Ectodermal cell (in vitro differentiated cells): ENCODE results near the gene SH3RF1.

ENCODE experiments used
- H3K27ac ChIP-seq: 2 replicates; pipeline ENCODE4 v1.7.0; 2013; ENCODE audit warnings: mild to moderate bottlenecking, low read depth, low read length; ENCODE audit not compliant: insufficient read depth, poor library complexity, severe bottlenecking
- H3K27me3 ChIP-seq: 2 replicates; pipeline ENCODE4 v1.7.0; 2013; ENCODE audit warnings: mild to moderate bottlenecking, low read length; ENCODE audit not compliant: insufficient read depth, control insufficient read depth, poor library complexity, severe bottlenecking
- H3K36me3 ChIP-seq: one replicate; pipeline ENCODE4 v1.7.0; 2013; ENCODE audit warnings: low read length; ENCODE audit not compliant: control insufficient read depth, insufficient read depth
- H3K4me1 ChIP-seq: one replicate; pipeline ENCODE4 v1.7.0; 2013; ENCODE audit warnings: low read length; ENCODE audit not compliant: control insufficient read depth, insufficient read depth
- H3K4me3 ChIP-seq: 2 replicates; pipeline ENCODE4 v1.7.0; 2013; ENCODE audit warnings: low read depth, low read length, control low read depth; ENCODE audit not compliant: insufficient read depth
- H3K9me3 ChIP-seq: 2 replicates; pipeline ENCODE4 v1.7.0; 2013; ENCODE audit warnings: mild to moderate bottlenecking, low read length, moderate library complexity; ENCODE audit not compliant: control insufficient read depth
- WGBS, 2 experiments: methylation state at CpG; one replicate each; pipeline ENCODE4 v1.1.7; 2013; ENCODE audit warnings: missing lambda C conversion rate in 2 of 2; 5-methylcytosine and 5-hydroxymethylcytosine counted together

Gene SH3RF1

DNA sequence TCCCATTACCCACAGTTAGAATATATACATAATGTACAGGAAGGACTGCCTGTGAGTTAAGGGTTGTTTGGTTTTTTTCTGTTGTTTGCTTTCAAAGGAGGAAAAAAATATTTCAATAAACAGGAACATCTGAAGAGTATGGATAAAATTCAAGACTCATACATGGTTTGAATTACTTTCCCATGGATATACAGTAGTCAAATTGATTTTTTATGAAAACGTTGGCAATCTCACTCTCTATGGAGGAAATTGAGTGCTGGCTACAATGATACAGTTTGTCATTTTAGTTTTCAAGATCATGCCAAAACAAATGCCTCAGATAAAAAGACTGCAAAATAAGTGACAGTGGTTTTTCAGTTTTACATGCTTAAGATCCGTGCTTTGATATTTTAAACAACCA lies 116.6 kb downstream of the SH3RF1 start:
- Histone ChIP-seq H3K4me3 (no peak overlapping the region), H3K4me1 (no peaks in the 10 kb centered on the region), H3K36me3 (no peaks in the 10 kb centered on the region), H3K27me3 (no peaks in the 10 kb centered on the region), H3K27ac (no peak overlapping the region), H3K9me3 (no peaks in the 10 kb centered on the region)
- WGBS, 2 experiments, result 98 to 99% methylated on average over 2 of the region's 2 CpGs

DNA sequence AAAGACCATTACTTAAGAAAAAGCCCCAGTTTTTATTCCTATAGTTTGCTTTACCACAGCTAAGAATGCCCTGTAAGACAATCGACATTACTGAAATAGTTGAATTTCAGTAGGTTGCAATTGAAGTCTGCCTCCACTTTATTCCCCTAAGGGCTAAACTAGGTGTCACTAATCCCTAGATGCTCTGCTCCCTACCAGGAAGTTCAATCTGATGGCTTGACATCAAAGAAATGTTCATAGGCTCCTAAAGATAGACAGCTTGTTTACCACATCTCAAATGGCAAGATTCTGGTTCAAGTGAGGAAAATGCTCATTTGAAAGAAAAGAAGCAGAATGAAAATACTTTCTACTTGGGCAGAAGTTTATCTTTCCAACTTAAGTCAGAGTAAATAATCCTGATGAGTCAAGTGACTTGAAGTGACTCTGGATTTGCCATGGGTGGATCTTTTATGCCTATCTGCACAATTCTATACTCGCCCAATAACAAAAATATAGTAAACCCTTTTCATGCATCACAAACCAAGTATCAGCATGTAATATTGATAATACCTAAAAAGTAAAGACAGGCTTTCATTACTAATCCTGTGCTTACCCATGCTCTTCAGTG lies 117.2 kb downstream of the SH3RF1 start:
- no peak overlapping the region for H3K4me3 ChIP-seq
- H3K36me3 ChIP-seq, result no peaks in the 10 kb centered on the region

DNA sequence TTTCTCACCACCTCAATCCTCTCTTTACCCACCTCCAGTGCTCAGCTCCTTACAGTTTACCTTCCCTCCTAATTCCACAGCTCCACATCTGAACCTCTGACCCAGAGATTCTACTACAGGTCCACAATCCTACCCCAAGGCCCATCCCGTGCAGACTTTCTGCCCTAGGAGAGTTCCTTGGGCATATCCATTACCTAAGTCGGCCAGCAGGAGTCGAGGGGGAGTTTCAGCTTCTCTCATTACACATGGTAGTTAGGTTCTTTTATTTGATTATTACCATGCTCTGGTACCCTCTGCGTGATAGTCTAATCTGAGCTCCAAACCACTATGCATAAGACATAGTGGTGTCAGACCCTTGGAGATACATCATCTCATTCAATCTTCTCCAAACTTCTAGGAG lies 117.9 kb downstream of the SH3RF1 start:
- Histone ChIP-seq H3K9me3 (no peaks in the 10 kb centered on the region), H3K27me3 (no peaks in the 10 kb centered on the region), H3K27ac (no peak overlapping the region), H3K36me3 (no peaks in the 10 kb centered on the region), H3K4me1 (no peaks in the 10 kb centered on the region), H3K4me3 (no peak overlapping the region)
- WGBS, 2 experiments, result 96 to 98% methylated on average over 4 of the region's 4 CpGs

More for the DNA sequence above, 117.2 kb downstream of the SH3RF1 start:
- Histone ChIP-seq H3K9me3 (no peaks in the 10 kb centered on the region), H3K27me3 (no peaks in the 10 kb centered on the region), H3K4me1 (no peaks in the 10 kb centered on the region), H3K27ac (no peak overlapping the region)
- WGBS, 2 experiments, result 88 to 91% methylated on average over 2 of the region's 2 CpGs

DNA sequence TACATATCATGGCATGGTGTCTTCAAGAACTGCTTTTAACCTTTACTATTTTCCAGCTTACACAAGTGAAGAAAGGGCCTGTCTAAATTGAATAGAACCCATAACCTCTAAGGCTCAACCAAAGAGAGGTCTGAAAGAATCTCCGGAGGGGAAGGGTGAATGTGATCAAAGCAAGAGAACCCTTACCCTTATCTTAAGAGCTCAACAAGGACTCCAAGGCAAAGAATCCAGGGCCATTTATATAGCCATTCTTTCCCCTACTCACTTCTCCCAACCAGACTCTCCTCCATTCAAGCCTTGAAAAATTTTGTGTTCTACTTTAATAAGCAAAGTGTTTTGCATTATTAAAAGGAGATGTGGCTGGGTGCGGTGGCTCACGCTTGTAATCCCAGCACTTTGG lies 118.7 kb downstream of the SH3RF1 start:
- Histone ChIP-seq H3K27ac (no peak overlapping the region), H3K36me3 (no peaks in the 10 kb centered on the region), H3K4me1 (no peaks in the 10 kb centered on the region), H3K4me3 (no peak overlapping the region), H3K27me3 (no peaks in the 10 kb centered on the region), H3K9me3 (no peaks in the 10 kb centered on the region)
- 89 to 93% methylated on average over 3 of the region's 3 CpGs for WGBS, 2 experiments

DNA sequence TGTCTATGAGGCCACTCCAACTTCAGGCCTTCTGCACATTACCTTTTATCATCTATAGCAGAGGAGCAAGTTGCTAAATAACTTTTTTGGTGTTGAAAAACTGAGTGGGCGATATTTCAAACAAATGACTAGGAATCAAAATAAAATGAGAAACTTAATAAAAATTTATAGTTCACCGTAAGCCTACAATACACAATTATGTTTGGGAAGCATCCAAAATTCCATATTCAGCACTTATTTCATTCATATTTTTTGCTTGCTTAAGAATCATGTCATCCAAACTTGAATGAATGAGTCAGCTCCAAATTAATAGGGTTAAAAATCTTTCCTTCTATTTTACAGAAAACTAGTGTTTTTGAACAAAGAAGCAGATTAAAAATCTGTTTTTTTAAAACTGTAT lies 119.1 kb downstream of the SH3RF1 start:
- 87 to 96% methylated on average over 2 of the region's 2 CpGs for WGBS, 2 experiments
- Histone ChIP-seq H3K27ac (no peak overlapping the region), H3K36me3 (no peaks in the 10 kb centered on the region), H3K4me1 (no peaks in the 10 kb centered on the region), H3K9me3 (no peaks in the 10 kb centered on the region), H3K27me3 (no peaks in the 10 kb centered on the region), H3K4me3 (no peak overlapping the region)

DNA sequence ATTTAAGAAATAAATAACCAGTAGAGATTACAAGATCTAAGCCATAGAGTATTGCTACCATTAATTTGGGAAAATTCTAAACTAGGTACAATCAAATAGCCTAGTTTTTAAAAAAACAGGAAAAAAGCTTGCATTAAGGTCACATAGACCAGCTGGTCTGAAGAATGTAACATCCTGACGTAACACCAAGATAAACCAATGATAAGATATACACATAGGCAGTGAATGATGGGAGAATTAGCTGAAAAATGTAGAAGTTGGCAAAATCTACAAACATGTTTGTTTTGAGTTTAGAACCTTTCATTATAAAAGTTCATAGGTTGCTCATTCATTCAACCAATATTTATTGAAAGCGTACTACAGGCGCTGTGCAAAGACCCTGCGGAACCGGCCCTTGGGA lies 120.0 kb downstream of the SH3RF1 start:
- H3K36me3 ChIP-seq, result no peaks in the 10 kb centered on the region

DNA sequence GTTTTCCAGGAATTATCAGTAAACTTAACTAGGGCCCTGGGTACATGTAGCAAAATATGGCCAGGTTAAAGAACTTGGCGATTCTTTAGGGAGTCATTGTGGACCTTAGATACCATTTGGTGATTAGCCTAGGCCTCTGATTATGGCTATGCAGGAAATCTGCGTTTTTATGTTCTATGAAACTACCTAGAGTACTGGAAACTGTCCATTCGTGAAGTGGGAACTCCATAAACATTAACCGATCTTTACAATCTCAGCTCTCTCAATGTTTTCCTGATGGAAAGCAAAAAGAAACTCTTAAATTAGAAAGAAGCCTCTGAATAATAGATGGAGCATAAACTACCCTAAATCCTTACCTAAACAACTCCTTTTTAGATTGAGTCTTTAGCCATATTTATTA lies 121.9 kb downstream of the SH3RF1 start:
- 95 to 96% methylated on average over 4 of the region's 4 CpGs for WGBS, 2 experiments
- no peaks in the 10 kb centered on the region for H3K4me1 ChIP-seq
- H3K4me3 ChIP-seq, result no peak overlapping the region
- H3K36me3 ChIP-seq, result no peaks in the 10 kb centered on the region
- H3K27ac ChIP-seq, result no peak overlapping the region
- H3K27me3 ChIP-seq, result no peaks in the 10 kb centered on the region
- no peaks in the 10 kb centered on the region for H3K9me3 ChIP-seq

More for the DNA sequence above, 120.0 kb downstream of the SH3RF1 start:
- no peak overlapping the region for H3K4me3 ChIP-seq
- no peak overlapping the region for H3K27ac ChIP-seq
- no peaks in the 10 kb centered on the region for H3K9me3 ChIP-seq
- WGBS, 2 experiments, result 95% methylated on average over 3 of the region's 5 CpGs; no CpG with 5 or more reads in 1 of the 2 experiments
- no peaks in the 10 kb centered on the region for H3K27me3 ChIP-seq
- no peaks in the 10 kb centered on the region for H3K4me1 ChIP-seq

DNA sequence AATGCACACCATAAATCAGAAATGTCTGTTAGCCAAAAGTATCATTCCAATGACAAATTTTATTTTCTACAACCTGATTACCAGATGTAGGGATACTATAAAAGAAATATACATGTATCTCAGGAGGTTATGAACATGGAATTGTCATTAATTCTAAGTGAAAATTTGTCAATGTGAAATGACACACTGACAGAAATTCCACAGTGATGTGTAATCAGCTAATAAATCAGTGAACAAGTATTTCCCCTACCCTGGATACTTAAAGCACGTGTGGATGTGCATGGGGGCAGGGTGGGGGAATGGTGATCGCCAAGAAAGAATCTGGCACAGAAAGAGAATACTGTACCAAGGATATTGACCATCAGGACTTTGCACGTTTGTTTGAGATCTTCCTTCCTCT lies 123.6 kb downstream of the SH3RF1 start:
- Histone ChIP-seq H3K36me3 (no peaks in the 10 kb centered on the region), H3K4me1 (no peaks in the 10 kb centered on the region), H3K9me3 (no peaks in the 10 kb centered on the region), H3K27me3 (no peaks in the 10 kb centered on the region), H3K27ac (no peak overlapping the region), H3K4me3 (no peak overlapping the region)
- WGBS, 2 experiments, result 80 to 93% methylated on average over 3 of the region's 3 CpGs

DNA sequence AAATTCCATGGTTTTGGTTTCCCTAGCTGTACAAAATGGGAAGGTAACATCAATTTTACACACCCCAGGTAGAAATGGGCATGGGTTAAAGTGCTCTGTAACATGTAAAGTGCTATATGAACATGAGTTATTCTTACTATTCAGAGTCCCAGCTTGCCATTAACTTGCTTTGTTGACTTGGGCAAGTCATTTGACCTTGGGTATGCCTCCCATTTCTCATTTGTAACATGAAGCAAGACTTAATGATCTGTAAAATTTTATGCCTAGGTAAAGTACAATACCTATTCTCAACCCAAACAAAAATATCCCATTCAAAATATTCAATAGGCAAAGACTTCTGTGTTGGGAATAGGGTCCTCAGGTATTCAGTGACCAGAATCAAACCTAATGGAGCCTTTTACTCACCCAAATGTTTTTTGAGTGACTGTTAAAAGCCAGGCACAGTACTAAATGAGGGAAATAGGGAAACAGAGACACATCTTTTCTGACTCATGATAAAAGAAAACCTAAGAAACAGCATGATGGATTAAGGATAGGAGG lies 126.6 kb downstream of the SH3RF1 start:
- Histone ChIP-seq H3K27ac (no peak overlapping the region), H3K27me3 (no peaks in the 10 kb centered on the region), H3K9me3 (no peaks in the 10 kb centered on the region), H3K36me3 (no peaks in the 10 kb centered on the region), H3K4me1 (no peaks in the 10 kb centered on the region), H3K4me3 (no peak overlapping the region)

DNA sequence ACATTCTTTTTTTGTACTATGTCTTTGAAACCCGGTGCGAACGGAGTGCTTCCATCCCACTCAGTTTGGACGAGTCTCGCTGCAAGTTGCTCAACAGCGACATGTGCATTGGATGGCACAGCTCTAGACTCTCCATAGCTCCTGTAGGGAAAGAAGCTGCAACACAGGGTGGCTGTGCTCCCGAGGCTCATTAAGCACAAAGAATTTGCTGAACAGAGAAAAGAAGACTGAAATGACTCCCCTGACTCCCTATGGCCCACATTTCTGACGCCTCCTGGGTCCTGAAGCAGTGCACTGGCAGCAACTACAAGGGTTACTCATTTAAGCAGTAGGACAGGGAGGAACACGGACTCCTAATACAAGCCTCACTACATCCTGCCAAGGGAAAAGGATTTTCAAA lies 127.4 kb downstream of the SH3RF1 start:
- no peaks in the 10 kb centered on the region for H3K27me3 ChIP-seq
- H3K36me3 ChIP-seq, result no peaks in the 10 kb centered on the region
- H3K27ac ChIP-seq, result no peak overlapping the region
- H3K4me1 ChIP-seq, result no peaks in the 10 kb centered on the region
- WGBS, 2 experiments, result 84 to 88% methylated on average over 9 of the region's 9 CpGs
- H3K4me3 ChIP-seq, result no peak overlapping the region
- H3K9me3 ChIP-seq, result no peaks in the 10 kb centered on the region

DNA sequence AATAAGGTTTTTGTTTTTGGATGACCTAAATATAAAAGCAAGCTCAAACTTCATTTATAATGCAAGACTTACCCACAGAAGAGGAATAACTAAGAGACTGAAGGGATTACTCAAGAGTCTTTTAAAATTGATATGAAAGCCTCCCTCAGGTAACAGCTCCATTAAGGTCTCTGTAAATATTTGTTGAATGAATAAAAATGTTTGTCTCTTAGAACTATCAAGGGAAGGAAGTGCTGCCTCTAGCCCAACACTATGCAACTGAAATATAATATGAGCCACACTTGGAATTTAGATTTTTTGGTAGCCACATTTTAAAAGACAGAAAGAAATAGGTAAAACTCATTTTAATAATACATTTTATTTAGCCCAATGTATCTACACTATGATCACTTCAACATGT lies 127.8 kb downstream of the SH3RF1 start:
- no peaks in the 10 kb centered on the region for H3K9me3 ChIP-seq
- no peaks in the 10 kb centered on the region for H3K36me3 ChIP-seq
- H3K4me3 ChIP-seq, result no peak overlapping the region
- H3K4me1 ChIP-seq, result no peaks in the 10 kb centered on the region
- H3K27ac ChIP-seq, result no peak overlapping the region
- no peaks in the 10 kb centered on the region for H3K27me3 ChIP-seq
